DMS53 (cell line): ENCODE measurements around the gene TSHZ2.
"Not testable (repeated sequence)": the region's sequence is repeated elsewhere in the genome, so short reads cannot be mapped to it uniquely, and the experiment has no call there.

Source experiments
- DNase-seq: peaks from one replicate; lab custom pipeline; 2025; lab: John Stamatoyannopoulos, UW

The TSHZ2 gene

DNA sequence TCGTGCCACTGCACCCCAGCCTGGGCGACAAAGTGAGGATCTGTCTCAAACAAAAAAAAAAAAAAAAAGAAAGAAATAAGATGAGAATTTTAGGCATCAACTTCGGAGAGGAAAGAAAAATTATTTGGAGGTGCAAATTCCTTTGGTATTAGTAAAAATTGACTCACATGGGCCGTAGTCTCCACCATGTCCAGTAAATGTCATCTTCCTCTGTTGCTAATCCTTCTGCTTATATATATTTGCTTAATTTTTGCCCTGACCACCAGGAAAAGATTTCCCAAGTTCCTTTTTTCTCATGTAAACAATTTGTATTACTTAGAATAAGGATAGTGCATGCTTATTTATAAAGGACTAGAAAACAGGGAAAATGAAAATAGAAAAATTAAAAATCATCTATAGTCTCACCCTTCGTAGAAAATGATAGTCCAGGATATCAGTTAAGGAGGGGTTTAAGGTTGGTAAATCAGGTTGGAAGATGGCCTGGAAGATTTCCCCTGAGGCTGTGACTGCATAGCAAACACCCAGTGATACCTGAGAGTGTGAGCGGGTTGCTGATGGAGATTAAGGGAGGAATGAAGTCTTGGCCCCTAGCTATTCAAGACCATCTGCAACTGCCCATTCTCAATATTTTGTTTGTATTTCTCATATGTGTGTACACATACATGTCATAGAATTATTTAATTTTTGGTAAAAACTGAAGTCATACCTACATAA, 380.7 kb downstream of the TSHZ2 start:
- no peak for DNase-seq

DNA sequence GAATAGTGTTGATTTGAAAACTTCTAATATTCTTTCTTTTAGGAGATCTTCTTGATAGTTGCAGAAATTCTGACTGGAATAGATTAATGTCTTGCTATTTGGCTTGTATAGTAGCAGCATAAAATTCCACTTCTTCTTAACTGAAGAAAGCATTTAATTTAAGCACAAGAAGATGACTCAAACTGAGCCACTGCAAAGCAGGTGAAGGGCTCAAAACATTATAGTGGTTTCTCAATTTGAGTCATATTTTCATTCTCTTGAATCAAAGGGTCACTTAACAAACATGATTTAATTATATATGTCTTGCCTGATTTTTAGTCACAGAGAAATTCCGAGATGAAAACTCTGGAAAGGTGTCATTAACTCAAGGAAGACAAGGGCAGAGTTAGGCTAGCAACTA, 382.2 kb downstream of the TSHZ2 start:
- no peak for DNase-seq

- DNase-seq = no peak
These were observed 383.6 kb downstream of the TSHZ2 start for GRCh38 chr20:53355790-53356189.

DNA sequence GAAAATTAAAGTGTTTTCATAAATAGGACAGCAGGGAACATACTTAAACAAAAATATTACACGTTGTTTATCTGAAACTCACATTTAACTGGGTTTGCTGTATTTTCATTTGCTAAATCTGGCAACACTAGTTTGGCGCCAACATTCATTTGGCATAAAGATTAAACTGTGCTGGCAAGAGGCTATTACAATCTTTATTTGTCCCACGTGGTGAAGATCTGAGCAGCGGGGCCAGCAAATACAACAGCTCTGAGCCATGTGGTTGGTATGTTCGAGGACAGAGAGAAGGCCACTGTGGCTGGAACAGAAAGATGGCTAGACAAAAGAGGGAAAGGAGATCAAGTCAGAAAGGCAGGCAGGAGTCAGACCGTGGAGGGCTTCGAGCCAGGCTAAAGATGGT, 387.3 kb downstream of the TSHZ2 start:
- no peak for DNase-seq

- DNase-seq = no peak
These were observed 388.7 kb downstream of the TSHZ2 start for GRCh38 chr20:53360852-53361251.

DNA sequence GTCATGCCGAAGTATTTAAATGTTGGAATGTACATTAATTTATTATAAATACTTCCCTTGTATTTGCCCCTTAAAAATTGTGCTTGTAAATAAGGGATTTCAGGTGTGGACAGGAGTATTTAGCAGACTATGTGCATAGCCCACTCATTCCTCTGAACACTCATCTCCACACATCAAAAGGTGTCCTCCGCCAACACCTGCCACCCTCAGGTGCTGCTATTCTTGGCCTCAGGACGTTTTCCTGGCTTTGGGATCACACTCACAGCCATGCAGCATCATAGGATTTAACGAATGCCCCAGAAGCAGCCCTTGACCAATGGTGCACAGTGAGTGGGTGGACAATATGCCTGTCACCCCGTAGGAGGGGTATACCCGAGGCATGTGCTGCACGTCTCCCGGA, 390.6 kb downstream of the TSHZ2 start:
- DNase-seq = no peak

DNA sequence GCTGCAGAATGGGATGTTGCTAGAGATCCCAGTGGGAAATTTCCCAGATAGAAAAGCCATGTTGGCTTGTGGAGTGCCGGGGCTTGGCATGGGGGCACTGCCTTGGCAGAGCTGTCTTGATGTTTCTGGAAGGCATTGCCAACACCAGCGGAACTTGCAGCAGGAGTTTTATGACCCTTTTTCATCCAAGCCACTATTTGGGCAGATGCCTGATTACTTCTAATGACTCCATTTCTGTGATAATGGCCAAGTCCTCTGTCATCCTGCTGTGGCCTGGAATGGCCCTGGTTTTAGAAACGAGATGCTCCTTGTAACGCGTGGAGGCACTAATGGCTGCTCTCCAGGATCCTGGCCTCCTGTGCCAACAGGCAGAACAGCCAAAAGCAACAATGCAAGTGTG, 392.5 kb downstream of the TSHZ2 start:
- DNase-seq = no peak

DNA sequence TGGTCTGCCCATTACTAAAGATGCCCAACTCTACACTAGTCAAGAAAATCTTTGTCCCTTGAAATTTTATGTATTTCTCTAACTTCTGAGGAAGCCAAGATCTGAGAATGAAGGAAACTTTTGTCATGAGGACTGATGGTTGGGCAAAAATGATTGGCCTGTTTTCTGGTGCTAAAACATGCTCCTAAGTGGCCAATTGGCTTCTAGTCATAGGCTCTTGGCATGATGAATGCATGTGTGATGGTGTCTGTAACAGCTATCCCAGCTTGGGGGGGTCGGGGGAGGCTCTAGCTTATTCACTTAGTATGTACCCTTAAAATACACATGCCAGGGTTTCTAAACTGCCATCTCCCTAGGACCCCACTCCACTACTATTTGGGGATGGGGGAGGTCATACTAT, 392.9 kb downstream of the TSHZ2 start:
- DNase-seq = no peak

DNA sequence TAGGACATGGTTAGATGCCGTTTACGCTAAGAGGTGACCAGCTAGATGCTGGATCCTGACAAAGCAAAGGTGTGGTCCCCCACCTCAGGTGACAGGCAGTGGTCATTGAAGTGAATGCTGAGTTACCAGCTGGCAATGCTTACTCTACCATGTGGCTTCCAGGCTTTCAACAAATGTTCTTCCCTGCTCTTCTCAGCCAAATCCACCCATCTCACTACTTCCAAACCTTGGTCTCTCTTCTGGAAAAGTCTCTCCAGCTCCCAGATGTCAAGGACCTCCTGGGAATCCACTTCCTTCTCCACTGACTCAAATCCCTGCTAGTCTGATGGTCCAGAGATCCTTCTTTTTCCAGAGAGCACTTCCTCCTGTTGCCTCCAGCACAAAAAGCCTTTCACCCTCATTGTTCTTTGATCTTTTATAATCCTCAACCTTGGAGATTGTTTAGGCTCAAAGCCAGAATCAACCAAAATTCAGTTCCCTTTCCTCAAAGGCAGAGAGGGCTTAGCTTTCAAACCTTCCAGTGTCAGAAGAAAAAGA, 393.4 kb downstream of the TSHZ2 start:
- DNase-seq = no peak

GRCh38 chr20:53366928-53367327, 394.8 kb downstream of the TSHZ2 start:
- DNase-seq = not testable (repeated sequence)

DNA sequence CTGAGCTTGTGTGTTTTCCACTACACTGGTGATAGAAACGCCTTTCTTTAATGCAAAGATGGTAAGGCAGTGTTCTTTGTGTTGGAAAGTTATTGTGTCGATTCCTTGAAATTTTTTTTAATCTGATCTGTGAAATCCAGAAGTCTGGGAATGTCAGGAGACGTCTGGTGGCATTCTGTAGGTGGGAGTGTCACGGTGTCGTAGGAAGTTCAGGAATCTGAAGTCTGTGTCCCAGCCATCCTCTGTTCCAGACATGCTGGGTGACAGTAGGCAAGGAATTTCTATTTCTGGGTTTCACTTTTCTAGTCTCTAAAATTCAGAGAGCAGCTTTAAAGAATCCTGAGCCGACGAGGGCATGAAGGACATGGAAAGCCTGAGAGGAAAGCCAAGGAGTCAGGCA, 397.7 kb downstream of the TSHZ2 start:
- no peak for DNase-seq

DNA sequence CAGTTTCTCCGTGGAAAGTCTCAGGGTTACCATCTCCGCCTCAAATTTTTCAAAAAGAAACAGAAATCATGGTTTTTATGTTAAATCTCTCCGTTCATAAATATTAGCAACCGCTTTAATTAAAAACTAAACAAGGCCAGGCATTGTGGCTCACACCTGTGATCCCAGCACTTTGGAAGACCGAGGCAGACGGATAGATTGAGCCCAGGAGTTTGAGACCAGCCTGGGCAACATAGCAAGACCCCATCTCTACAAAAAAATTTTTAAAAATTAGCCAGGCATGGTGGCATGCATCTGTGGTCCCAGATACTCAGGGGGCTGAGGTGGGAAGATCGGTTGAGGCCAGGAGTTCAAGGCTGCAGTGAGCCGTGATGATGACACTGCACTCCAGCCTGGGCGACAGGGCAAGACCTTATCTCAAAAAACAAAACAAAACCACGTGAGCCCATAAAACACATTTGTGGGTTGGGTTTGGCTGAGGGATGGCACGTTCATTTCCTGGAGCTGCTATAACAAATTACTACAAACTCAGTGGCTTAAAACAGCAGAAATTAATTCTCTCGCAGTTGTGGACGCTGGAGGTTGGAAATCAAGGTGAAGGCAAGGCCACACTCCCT, 398.3 kb downstream of the TSHZ2 start:
- no peak for DNase-seq

GRCh38 chr20:53371216-53371615, 399.1 kb downstream of the TSHZ2 start:
- DNase-seq = no peak

- no peak for DNase-seq
These were observed 403.9 kb downstream of the TSHZ2 start for GRCh38 chr20:53376021-53376420.

- no peak for DNase-seq
These were observed 407.1 kb downstream of the TSHZ2 start for GRCh38 chr20:53379014-53379832.

- no peak for DNase-seq
These were observed 407.6 kb downstream of the TSHZ2 start for GRCh38 chr20:53379833-53380120.

GRCh38 chr20:53381568-53382262, 409.6 kb downstream of the TSHZ2 start:
- DNase-seq = no peak

DNA sequence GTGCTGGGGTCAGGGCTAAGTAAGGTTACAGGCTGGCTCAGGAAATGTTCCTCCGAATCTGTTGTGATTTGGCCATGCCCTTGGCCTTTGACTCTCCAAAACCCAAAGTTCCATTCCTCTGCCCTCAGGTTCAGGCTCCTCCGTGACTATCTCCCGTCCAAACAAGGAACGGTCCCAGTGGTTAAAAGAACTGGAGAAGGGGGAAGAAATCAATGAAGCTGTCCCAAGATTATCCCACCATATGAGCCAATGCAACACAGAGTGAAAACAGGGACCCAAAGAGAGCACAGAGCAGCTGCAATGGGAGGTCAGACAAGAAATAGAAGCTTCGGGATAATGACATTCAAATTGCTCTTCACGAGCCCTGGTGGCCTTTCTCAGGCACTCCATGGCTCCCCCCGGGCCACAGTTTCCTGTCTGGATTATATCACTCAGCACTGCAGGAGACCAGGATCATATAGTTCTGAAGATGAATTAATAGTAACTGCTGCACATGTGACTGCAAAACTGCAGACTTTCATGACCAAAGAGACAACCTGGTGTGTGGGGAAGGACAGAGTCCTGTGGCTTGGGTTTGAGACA, 410.2 kb downstream of the TSHZ2 start:
- DNase-seq = no peak

- DNase-seq = no peak
These were observed 411.8 kb downstream of the TSHZ2 start for GRCh38 chr20:53383916-53384315.

DNA sequence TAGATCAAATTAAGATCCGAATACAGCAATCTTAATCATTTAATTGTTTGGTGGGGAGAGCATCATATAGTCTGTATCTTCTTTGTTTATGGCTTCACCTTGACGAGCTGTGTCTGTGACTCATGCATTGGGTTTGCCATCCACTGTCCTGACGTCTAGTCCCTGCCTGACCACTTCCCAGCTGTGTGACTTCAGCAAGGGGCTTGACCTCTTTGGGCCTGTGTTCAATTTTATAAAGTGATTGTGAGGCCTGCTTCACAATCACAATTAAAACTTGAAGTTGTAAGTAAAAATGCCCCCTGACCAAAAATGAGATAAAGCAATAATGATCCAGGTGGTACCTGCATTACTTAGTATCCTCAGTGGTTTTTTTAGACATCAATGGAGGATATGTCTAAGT, 412.2 kb downstream of the TSHZ2 start:
- no peak for DNase-seq

DNA sequence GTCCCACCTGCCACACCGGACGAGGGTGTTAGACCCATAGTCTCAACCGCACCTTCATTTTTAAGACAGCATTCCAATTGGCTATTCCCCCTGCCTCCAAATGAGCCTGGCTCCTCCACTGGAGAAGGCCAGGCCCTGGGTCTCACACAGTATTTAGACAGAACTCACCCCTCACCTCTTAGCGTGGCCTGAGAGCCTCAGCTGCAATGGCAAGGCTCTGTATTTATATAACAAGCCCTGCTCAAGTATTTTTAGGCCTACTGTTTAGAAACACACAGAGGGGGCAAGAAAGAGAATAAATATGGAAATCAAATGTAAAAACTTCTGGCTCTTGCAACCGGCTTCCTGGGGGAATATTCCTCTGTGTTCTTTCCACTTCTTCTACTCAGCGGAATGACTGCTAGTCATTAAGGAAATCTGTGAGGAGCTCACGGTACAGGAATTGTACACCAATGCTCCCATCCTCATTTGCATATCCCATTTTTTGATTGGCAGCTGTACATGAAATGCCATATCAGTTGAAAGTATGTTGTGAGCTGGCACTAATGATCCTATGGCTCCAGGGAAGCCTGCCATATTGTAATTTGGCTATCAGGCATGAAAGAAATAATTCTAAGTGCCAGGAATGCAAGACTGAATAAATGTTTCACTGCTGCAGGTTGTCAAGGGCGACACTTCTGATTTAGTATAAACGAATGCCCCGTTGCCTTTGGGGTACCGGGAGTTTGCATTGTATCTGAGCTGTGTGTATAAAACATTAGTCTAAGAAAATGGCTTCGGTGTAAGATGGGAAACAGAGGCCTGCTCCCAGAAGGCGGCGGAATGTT, 414.0 kb downstream of the TSHZ2 start:
- no peak for DNase-seq
